CD4-positive, alpha-beta memory T cell (primary cell): ENCODE measurements around the gene HIC1. TPM values are rescaled to one million over a fixed set of nuclear protein-coding genes. Genes with fewer than 3 reads are reported as not detected.

Experiments used
- CTCF ChIA-PET: fragments of 350-600 bp; sonication (Branson Sonifier 250); formaldehyde crosslinking; loops from one replicate; lab custom pipeline; 2021; ENCODE audit warnings: inconsistent platforms; ENCODE audit not compliant: partially characterized antibody; lab: Charles Lee
- POLR2A ChIA-PET: fragments of 350-600 bp; sonication (Branson Sonifier 250); formaldehyde crosslinking; loops from one replicate; lab custom pipeline; 2021; ENCODE audit not compliant: partially characterized antibody; lab: Charles Lee
- DNase-seq, 5 donors: peaks; one replicate each; pipeline versions ENCODE4 v3.0.0 to v3.0.0-alpha.2; 2020 to 2022; ENCODE audit warnings: mixed read lengths in 1 of 5
- H3K27ac ChIP-seq: one replicate; pipeline ENCODE4 v1.7.0; 2013; ENCODE audit warnings: low read depth, low read length
- H3K27me3 ChIP-seq: 2 replicates; pipeline ENCODE4 v1.7.0; 2013; ENCODE audit warnings: mild to moderate bottlenecking, low read length, moderate library complexity; ENCODE audit not compliant: insufficient read depth
- H3K36me3 ChIP-seq: 2 replicates; pipeline ENCODE4 v1.7.0; 2013; ENCODE audit warnings: mild to moderate bottlenecking, low read length, moderate library complexity; ENCODE audit not compliant: insufficient read depth
- H3K4me1 ChIP-seq: 2 replicates; pipeline ENCODE4 v1.7.0; 2013; ENCODE audit warnings: mild to moderate bottlenecking, low read length, moderate library complexity; ENCODE audit not compliant: insufficient read depth
- H3K4me3 ChIP-seq, 2 donors: one replicate each; pipeline ENCODE4 v1.7.0; 2013; ENCODE audit warnings: low read length in 2 of 2, mild to moderate bottlenecking in 1 of 2
- H3K9me3 ChIP-seq, 2 donors: one replicate each; pipeline ENCODE4 v1.7.0; 2013; ENCODE audit warnings: low read length in 2 of 2, control low read depth in 1 of 2; ENCODE audit not compliant: control insufficient read depth in 1 of 2
- H3K27ac Mint-ChIP-seq, 7 donors: one replicate each; pipeline ENCODE4 v1.8.0; 2020 to 2021; ENCODE audit warnings: mixed read lengths in 7 of 7, mild to moderate bottlenecking in 6 of 7, inconsistent platforms in 3 of 7, moderate library complexity in 3 of 7
- H3K27me3 Mint-ChIP-seq, 2 donors: one replicate each; pipeline ENCODE4 v1.8.0; 2020 to 2021; ENCODE audit warnings: mixed read lengths in 2 of 2
- H3K36me3 Mint-ChIP-seq, 2 donors: one replicate each; pipeline ENCODE4 v1.8.0; 2020 to 2021; ENCODE audit warnings: mixed read lengths in 2 of 2, inconsistent platforms in 1 of 2, mild to moderate bottlenecking in 1 of 2
- H3K4me1 Mint-ChIP-seq, 4 donors: one replicate each; pipeline ENCODE4 v1.8.0; 2020 to 2021; ENCODE audit warnings: mixed read lengths in 4 of 4, mild to moderate bottlenecking in 1 of 4
- H3K4me3 Mint-ChIP-seq, 8 donors: one replicate each; pipeline ENCODE4 v1.8.0; 2020 to 2021; ENCODE audit warnings: mixed read lengths in 8 of 8, mild to moderate bottlenecking in 7 of 8, moderate library complexity in 6 of 8, inconsistent platforms in 3 of 8
- H3K9me3 Mint-ChIP-seq, 8 donors: one replicate each; pipeline ENCODE4 v1.8.0; 2020 to 2021; ENCODE audit warnings: mixed read lengths in 8 of 8, mild to moderate bottlenecking in 5 of 8, inconsistent platforms in 3 of 8, moderate library complexity in 1 of 8
- intact Hi-C: fragments of 100-400 bp; cut with micrococcal nuclease; formaldehyde crosslinking; loops from one replicate; pipeline ENCODE4 v1.15.1; 2023
- polyA plus RNA-seq, 2 donors: library from polyadenylated mRNA; unstranded; fragments of 300-500 nt; fragmentation: Illumina TruSeq; gene quantifications; one replicate each; pipeline ENCODE4 v1.2.3, GENCODE V29; 2021
- total RNA-seq, 2 experiments: library from RNA; stranded (reverse); gene quantifications; one replicate each; pipeline ENCODE4 v1.2.3, GENCODE V29; 2021

HIC1 gene
- total and polyA plus RNA-seq, 4 experiments from 2014 or later: 0.39 to 5.2 (median 3.3) TPM

- Mint-ChIP-seq H3K4me1 (peaks cover 7 to 27% (median 17%) of the 10 kb centered on the region in 4 donors), H3K27ac (no peak overlapping the region), H3K9me3 (no peaks in the 10 kb centered on the region), H3K4me3 (no peak overlapping the region), H3K36me3 (peaks cover 12 to 18% of the 10 kb centered on the region in 2 donors), H3K27me3 (no peaks in the 10 kb centered on the region)
- Histone ChIP-seq H3K9me3 (no peaks in the 10 kb centered on the region), H3K4me1 (peaks cover 21% of the 10 kb centered on the region), H3K27me3 (no peaks in the 10 kb centered on the region), H3K27ac (no peak overlapping the region), H3K36me3 (no peaks in the 10 kb centered on the region), H3K4me3 (no peak overlapping the region)
- no peak for DNase-seq
- CTCF ChIA-PET: interaction anchor here (0.9 to 8.6 kb wide), 22 partner anchors 8 to 341 kb away, joined by 3 to 192 read pairs (median 4); no protein-coding TSS in a partner anchor
- POLR2A ChIA-PET: interaction anchor here (1.1 to 6.8 kb wide), 12 partner anchors 8 to 246 kb away, joined by 3 to 75 read pairs (median 11); partner anchors contain the start of genes OVCA2, SMG6 and SRR
- intact Hi-C loops: no loop called here
These were observed 2.4 kb downstream of the HIC1 start for GRCh38 chr17:2057175-2057759.

GRCh38 chr17:2057760-2058585 lies 3.1 kb downstream of the HIC1 start:
- no peak overlapping the region for H3K4me3 ChIP-seq
- H3K27me3 Mint-ChIP-seq: no peaks in the 10 kb centered on the region
- H3K36me3 Mint-ChIP-seq: peaks cover 15 to 23% of the 10 kb centered on the region in 2 donors
- CTCF ChIA-PET: interaction anchor here (0.7 to 8.6 kb wide), 27 partner anchors 11 to 341 kb away, joined by 3 to 192 read pairs (median 4); no protein-coding TSS in a partner anchor
- H3K4me3 Mint-ChIP-seq: peak overlapping the region in 2 of 8 donors; percentile 17 to 57
- peaks cover under 1% of the 10 kb centered on the region for H3K36me3 ChIP-seq
- H3K9me3 ChIP-seq: no peaks in the 10 kb centered on the region
- DNase-seq: peak in 2 of 5 donors; percentile 31 to 39
- H3K4me1 ChIP-seq: peaks cover 20% of the 10 kb centered on the region
- intact Hi-C loops: no loop called here
- H3K9me3 Mint-ChIP-seq: no peaks in the 10 kb centered on the region
- H3K27ac Mint-ChIP-seq: no peak overlapping the region
- H3K4me1 Mint-ChIP-seq: peaks cover 6 to 25% (median 15%) of the 10 kb centered on the region in 4 donors
- POLR2A ChIA-PET: interaction anchor here (0.5 to 6.8 kb wide), 14 partner anchors 16 to 278 kb away, joined by 3 to 75 read pairs (median 5); partner anchors contain the start of genes OVCA2 and TSR1
- H3K27me3 ChIP-seq: no peaks in the 10 kb centered on the region
- H3K27ac ChIP-seq: no peak overlapping the region

- intact Hi-C loops: no loop called here
- ChIA-PET CTCF (interaction anchor here (0.6 to 8.6 kb wide), 27 partner anchors 11 to 342 kb away, joined by 3 to 192 read pairs (median 4); no protein-coding TSS in a partner anchor), POLR2A (interaction anchor here (0.5 to 6.8 kb wide), 12 partner anchors 30 to 278 kb away, joined by 3 to 75 read pairs (median 3); partner anchors contain the start of gene TSR1)
- Mint-ChIP-seq H3K4me1 (peaks cover 3 to 16% (median 11%) of the 10 kb centered on the region in 4 donors), H3K4me3 (peak overlapping the region in 4 of 8 donors; percentile 7 to 57 (median 18)), H3K27ac (peak overlapping the region in 1 of 7 donors; percentile 55), H3K9me3 (no peaks in the 10 kb centered on the region), H3K27me3 (no peaks in the 10 kb centered on the region), H3K36me3 (peaks cover 22 to 30% of the 10 kb centered on the region in 2 donors)
- Histone ChIP-seq H3K4me1 (peaks cover 14% of the 10 kb centered on the region), H3K9me3 (no peaks in the 10 kb centered on the region), H3K27me3 (no peaks in the 10 kb centered on the region), H3K36me3 (peaks cover 7% of the 10 kb centered on the region), H3K4me3 (no peak overlapping the region), H3K27ac (no peak overlapping the region)
- DNase-seq: peak in 4 of 5 donors; percentile 48 to 58 (median 54)
These were observed 4.0 kb downstream of the HIC1 start for GRCh38 chr17:2058586-2059546.

- Histone ChIP-seq H3K4me1 (peaks cover 13% of the 10 kb centered on the region), H3K4me3 (no peak overlapping the region), H3K36me3 (peaks cover 16% of the 10 kb centered on the region), H3K27me3 (no peaks in the 10 kb centered on the region), H3K27ac (no peak overlapping the region), H3K9me3 (no peaks in the 10 kb centered on the region)
- Mint-ChIP-seq H3K4me3 (peak overlapping the region in 6 of 8 donors; percentile 3 to 31 (median 8)), H3K27ac (peak overlapping the region in 6 of 7 donors; percentile 7 to 68 (median 50)), H3K36me3 (peaks cover 31 to 33% of the 10 kb centered on the region in 2 donors), H3K4me1 (peaks cover 5 to 11% (median 7%) of the 10 kb centered on the region in 4 donors), H3K27me3 (no peaks in the 10 kb centered on the region), H3K9me3 (no peaks in the 10 kb centered on the region)
- ChIA-PET CTCF (interaction anchor here (0.6 to 8.6 kb wide), 6 partner anchors 10 to 210 kb away, joined by 4 to 192 read pairs (median 8); no protein-coding TSS in a partner anchor), POLR2A (interaction anchor here (0.6 to 6.8 kb wide), 4 partner anchors 30 to 238 kb away, joined by 3 to 75 read pairs (median 8); no protein-coding TSS in a partner anchor)
- intact Hi-C loops: no loop called here
- no peak for DNase-seq
These were observed 4.9 kb downstream of the HIC1 start for GRCh38 chr17:2059547-2060384.

GRCh38 chr17:2060385-2060658 lies 5.4 kb downstream of the HIC1 start:
- H3K4me1 Mint-ChIP-seq: peaks cover 5 to 13% (median 8%) of the 10 kb centered on the region in 4 donors
- Histone ChIP-seq H3K4me1 (peaks cover 13% of the 10 kb centered on the region), H3K36me3 (peaks cover 21% of the 10 kb centered on the region), H3K9me3 (no peaks in the 10 kb centered on the region), H3K27ac (no peak overlapping the region), H3K27me3 (no peaks in the 10 kb centered on the region), H3K4me3 (no peak overlapping the region)
- intact Hi-C loops: no loop called here
- peaks cover 37% of the 10 kb centered on the region in 2 donors for H3K36me3 Mint-ChIP-seq
- no peak for DNase-seq
- H3K9me3 Mint-ChIP-seq: no peaks in the 10 kb centered on the region
- CTCF ChIA-PET: interaction anchor here (1.8 to 8.6 kb wide), 2 partner anchors 9 to 185 kb away, joined by 6 to 192 read pairs; no protein-coding TSS in a partner anchor
- H3K27ac Mint-ChIP-seq: peak overlapping the region in 6 of 7 donors; percentile 35 to 71 (median 54)
- POLR2A ChIA-PET: no interaction called here
- no peaks in the 10 kb centered on the region for H3K27me3 Mint-ChIP-seq
- H3K4me3 Mint-ChIP-seq: peak overlapping the region in 2 of 8 donors; percentile 3 to 54
